Measurements from ENCODE around the gene MUC21. TPM values are rescaled to one million over a fixed set of nuclear protein-coding genes. Genes with fewer than 3 reads are reported as not detected.
"Not testable (repeated sequence)": the region's sequence is repeated elsewhere in the genome, so short reads cannot be mapped to it uniquely, and the experiment has no call there.

Gene MUC21
- total RNA-seq, 1 experiment from 2014 or later: not detected

GRCh38 chr6:31020057-31020456 lies 36.5 kb downstream of the MUC21 start:
- DNase-seq (ENCODE audit: low spot score): no peak
- BruUV-seq (replicated peaks): no TSS peak
- ChIA-PET CTCF (no interaction called here), POLR2A (ENCODE audit: low non-redundant PET) (interaction anchor here (0.7 kb wide), 1 partner anchor 9 kb away, joined by 4 read pairs; no protein-coding TSS in a partner anchor)
- TF ChIP-seq EZH2 (IDR thresholded peaks at IDR 0.05; ENCODE audit: borderline replicate concordance, low read depth, low read length, poor library complexity, severe bottlenecking) (no peak), CTCF (conservative IDR thresholded peaks at IDR 0.05; ENCODE audit: low read depth, low read length) (no peak)
- intact Hi-C loops (cut with micrococcal nuclease; ENCODE audit: unreplicated experiment): no loop called here
- Histone ChIP-seq H3K4me1 (ENCODE audit: insufficient read depth, low read length, poor library complexity, severe bottlenecking) (no peaks in the 10 kb centered on the region), H3K4me3 (ENCODE audit: low read depth, low read length, poor library complexity, severe bottlenecking) (no peak overlapping the region), H3K9me3 (ENCODE audit: low read depth, low read length, poor library complexity, severe bottlenecking) (peaks cover 9% of the 10 kb centered on the region), H3K36me3 (ENCODE audit: insufficient read depth, low read length, poor library complexity, severe bottlenecking) (no peaks in the 10 kb centered on the region), H3K27me3 (replicated peaks; ENCODE audit: insufficient read depth, low read depth, low read length, poor library complexity) (no peaks in the 10 kb centered on the region), H3K27ac (ENCODE audit: low read depth, low read length, poor library complexity, severe bottlenecking) (no peak overlapping the region)

- H3K4me1 ChIP-seq (ENCODE audit: insufficient read depth, low read length, poor library complexity, severe bottlenecking); CTCF ChIA-PET; H3K36me3 ChIP-seq (ENCODE audit: insufficient read depth, low read length, poor library complexity, severe bottlenecking); H3K4me3 ChIP-seq (ENCODE audit: low read depth, low read length, poor library complexity, severe bottlenecking); H3K9me3 ChIP-seq (ENCODE audit: low read depth, low read length, poor library complexity, severe bottlenecking); POLR2A ChIA-PET (ENCODE audit: low non-redundant PET); H3K27ac ChIP-seq (ENCODE audit: low read depth, low read length, poor library complexity, severe bottlenecking); DNase-seq (ENCODE audit: low spot score); BruUV-seq (replicated peaks); intact Hi-C loops (cut with micrococcal nuclease; ENCODE audit: unreplicated experiment); H3K27me3 ChIP-seq (replicated peaks; ENCODE audit: insufficient read depth, low read depth, low read length, poor library complexity): not testable (repeated sequence)
These were observed 37.2 kb downstream of the MUC21 start for GRCh38 chr6:31020631-31021255.

GRCh38 chr6:31021705-31022531 lies 38.4 kb downstream of the MUC21 start:
- H3K27ac ChIP-seq (ENCODE audit: low read depth, low read length, poor library complexity, severe bottlenecking); H3K4me1 ChIP-seq (ENCODE audit: insufficient read depth, low read length, poor library complexity, severe bottlenecking); H3K4me3 ChIP-seq (ENCODE audit: low read depth, low read length, poor library complexity, severe bottlenecking); H3K36me3 ChIP-seq (ENCODE audit: insufficient read depth, low read length, poor library complexity, severe bottlenecking); BruUV-seq (replicated peaks); CTCF ChIA-PET; POLR2A ChIA-PET (ENCODE audit: low non-redundant PET); intact Hi-C loops (cut with micrococcal nuclease; ENCODE audit: unreplicated experiment); H3K9me3 ChIP-seq (ENCODE audit: low read depth, low read length, poor library complexity, severe bottlenecking); H3K27me3 ChIP-seq (replicated peaks; ENCODE audit: insufficient read depth, low read depth, low read length, poor library complexity); DNase-seq (ENCODE audit: low spot score): not testable (repeated sequence)

GRCh38 chr6:31025595-31025994 lies 42.1 kb downstream of the MUC21 start:
- CTCF ChIA-PET: no interaction called here
- Histone ChIP-seq H3K36me3 (ENCODE audit: insufficient read depth, low read length, poor library complexity, severe bottlenecking) (no peaks in the 10 kb centered on the region), H3K27ac (ENCODE audit: low read depth, low read length, poor library complexity, severe bottlenecking) (no peak overlapping the region), H3K4me1 (ENCODE audit: insufficient read depth, low read length, poor library complexity, severe bottlenecking) (no peaks in the 10 kb centered on the region), H3K4me3 (ENCODE audit: low read depth, low read length, poor library complexity, severe bottlenecking) (no peak overlapping the region), H3K9me3 (ENCODE audit: low read depth, low read length, poor library complexity, severe bottlenecking) (no peaks in the 10 kb centered on the region), H3K27me3 (replicated peaks; ENCODE audit: insufficient read depth, low read depth, low read length, poor library complexity) (no peaks in the 10 kb centered on the region)
- POLR2A ChIA-PET (ENCODE audit: low non-redundant PET): no interaction called here
- intact Hi-C loops (cut with micrococcal nuclease; ENCODE audit: unreplicated experiment): no loop called here
- no peak for DNase-seq (ENCODE audit: low spot score)
- TF ChIP-seq CTCF (conservative IDR thresholded peaks at IDR 0.05; ENCODE audit: low read depth, low read length) (no peak), EZH2 (IDR thresholded peaks at IDR 0.05; ENCODE audit: borderline replicate concordance, low read depth, low read length, poor library complexity, severe bottlenecking) (no peak)
- BruUV-seq (replicated peaks): no TSS peak

All from A673 (cell line).